ENCODE data around the gene GRID1.
A peak's percentile ranks its signal among the peaks of the same experiment; 100 is the strongest.

The GRID1 gene

GRCh38 chr10:86312701-86313270 is 53.8 kb downstream of the GRID1 start:
- DNase-seq = no peak

GRCh38 chr10:86311906-86312305 is 54.7 kb downstream of the GRID1 start:
- no peak for DNase-seq

- no peak for DNase-seq
These were observed 55.4 kb downstream of the GRID1 start for GRCh38 chr10:86311190-86311589.

GRCh38 chr10:86310702-86311101 is 55.9 kb downstream of the GRID1 start:
- no peak for DNase-seq

- DNase-seq = no peak
These were observed 56.3 kb downstream of the GRID1 start for GRCh38 chr10:86310291-86310690.

GRCh38 chr10:86308056-86308455 is 58.5 kb downstream of the GRID1 start:
- DNase-seq = no peak

GRCh38 chr10:86306628-86307278 is 59.8 kb downstream of the GRID1 start:
- DNase-seq = no peak

GRCh38 chr10:86305521-86305920 is 61.1 kb downstream of the GRID1 start:
- no peak for DNase-seq

GRCh38 chr10:86304436-86304835 is 62.2 kb downstream of the GRID1 start:
- no peak for DNase-seq

- DNase-seq = no peak
These were observed 63.0 kb downstream of the GRID1 start for GRCh38 chr10:86303626-86304025.

GRCh38 chr10:86301971-86302370 is 64.6 kb downstream of the GRID1 start:
- no peak for DNase-seq

GRCh38 chr10:86300931-86301830 is 65.4 kb downstream of the GRID1 start:
- no peak for DNase-seq

GRCh38 chr10:86300399-86300925 is 66.1 kb downstream of the GRID1 start:
- no peak for DNase-seq

GRCh38 chr10:86299562-86299961 is 67.0 kb downstream of the GRID1 start:
- DNase-seq = peak in 1 of 3 experiments; percentile 2

GRCh38 chr10:86298501-86299001 is 68.0 kb downstream of the GRID1 start:
- peak in 1 of 3 experiments; percentile 13 for DNase-seq

- no peak for DNase-seq
These were observed 70.8 kb downstream of the GRID1 start for GRCh38 chr10:86295791-86296190.

- DNase-seq = no peak
These were observed 71.2 kb downstream of the GRID1 start for GRCh38 chr10:86295351-86295750.

- no peak for DNase-seq
These were observed 72.0 kb downstream of the GRID1 start for GRCh38 chr10:86294346-86295265.

GRCh38 chr10:86293396-86293791 is 73.2 kb downstream of the GRID1 start:
- no peak for DNase-seq

- peak in 1 of 3 experiments; percentile 4 for DNase-seq
These were observed 73.9 kb downstream of the GRID1 start for GRCh38 chr10:86292462-86293395.
